ENCODE data around the gene PRRT3. TPM values are rescaled to one million over a fixed set of nuclear protein-coding genes. Genes with fewer than 3 reads are reported as not detected.
"Not testable (repeated sequence)": the region's sequence is repeated elsewhere in the genome, so short reads cannot be mapped to it uniquely, and the experiment has no call there.

PRRT3 gene
- total RNA-seq, 1 donor from 2014 or later = 8.9 TPM

- DNase-seq = no peak
- H3K4me1 Mint-ChIP-seq (ENCODE audit: low read depth, unreplicated experiment) = no peaks in the 10 kb centered on the region
- TF ChIP-seq CTCF (IDR thresholded peaks at IDR 0.05; ENCODE audit: partially characterized antibody, unreplicated experiment) = no peak
- H3K27me3 Mint-ChIP-seq (ENCODE audit: unreplicated experiment) = peaks cover 6% of the 10 kb centered on the region
- no peak overlapping the region for H3K4me3 Mint-ChIP-seq (ENCODE audit: unreplicated experiment)
- H3K27ac Mint-ChIP-seq (ENCODE audit: unreplicated experiment) = no peak overlapping the region
- H3K9me3 Mint-ChIP-seq (ENCODE audit: unreplicated experiment) = peaks cover 2% of the 10 kb centered on the region
- H3K36me3 Mint-ChIP-seq (ENCODE audit: unreplicated experiment) = no peaks in the 10 kb centered on the region
Observed at GRCh38 chr3:9944271-9944670, 7.9 kb downstream of the PRRT3 start.

- Mint-ChIP-seq H3K36me3 (ENCODE audit: unreplicated experiment) (no peaks in the 10 kb centered on the region), H3K27ac (ENCODE audit: unreplicated experiment) (no peak overlapping the region)
- no peak for TF ChIP-seq CTCF (IDR thresholded peaks at IDR 0.05; ENCODE audit: partially characterized antibody, unreplicated experiment)
Observed at GRCh38 chr3:9942934-9943690, 9.1 kb downstream of the PRRT3 start.

GRCh38 chr3:9942164-9942563, 10.0 kb downstream of the PRRT3 start:
- H3K36me3 Mint-ChIP-seq (ENCODE audit: unreplicated experiment) = no peaks in the 10 kb centered on the region
- no peak for DNase-seq
- H3K9me3 Mint-ChIP-seq (ENCODE audit: unreplicated experiment) = peaks cover 4% of the 10 kb centered on the region
- H3K27ac Mint-ChIP-seq (ENCODE audit: unreplicated experiment) = no peak overlapping the region
- no peak overlapping the region for H3K4me3 Mint-ChIP-seq (ENCODE audit: unreplicated experiment)
- H3K4me1 Mint-ChIP-seq (ENCODE audit: low read depth, unreplicated experiment) = no peaks in the 10 kb centered on the region
- peaks cover 6% of the 10 kb centered on the region for H3K27me3 Mint-ChIP-seq (ENCODE audit: unreplicated experiment)
- TF ChIP-seq CTCF (IDR thresholded peaks at IDR 0.05; ENCODE audit: partially characterized antibody, unreplicated experiment) = no peak

More at GRCh38 chr3:9942934-9943690, 9.1 kb downstream of the PRRT3 start:
- Mint-ChIP-seq H3K9me3 (ENCODE audit: unreplicated experiment) (peaks cover 4% of the 10 kb centered on the region), H3K27me3 (ENCODE audit: unreplicated experiment) (peaks cover 6% of the 10 kb centered on the region), H3K4me3 (ENCODE audit: unreplicated experiment) (no peak overlapping the region), H3K4me1 (ENCODE audit: low read depth, unreplicated experiment) (no peaks in the 10 kb centered on the region)
- DNase-seq = no peak

- H3K4me3 Mint-ChIP-seq (ENCODE audit: unreplicated experiment) = no peak overlapping the region
- H3K27me3 Mint-ChIP-seq (ENCODE audit: unreplicated experiment) = peaks cover 6% of the 10 kb centered on the region
- DNase-seq = no peak
- no peak overlapping the region for H3K27ac Mint-ChIP-seq (ENCODE audit: unreplicated experiment)
- H3K36me3 Mint-ChIP-seq (ENCODE audit: unreplicated experiment) = no peaks in the 10 kb centered on the region
- peaks cover 4% of the 10 kb centered on the region for H3K9me3 Mint-ChIP-seq (ENCODE audit: unreplicated experiment)
- TF ChIP-seq CTCF (IDR thresholded peaks at IDR 0.05; ENCODE audit: partially characterized antibody, unreplicated experiment) = no peak
- peaks cover 1% of the 10 kb centered on the region for H3K4me1 Mint-ChIP-seq (ENCODE audit: low read depth, unreplicated experiment)
Observed at GRCh38 chr3:9940746-9941145, 11.5 kb downstream of the PRRT3 start.

GRCh38 chr3:9939906-9940305, 12.3 kb downstream of the PRRT3 start:
- not testable (repeated sequence) for DNase-seq; H3K36me3 Mint-ChIP-seq (ENCODE audit: unreplicated experiment); H3K4me1 Mint-ChIP-seq (ENCODE audit: low read depth, unreplicated experiment); H3K9me3 Mint-ChIP-seq (ENCODE audit: unreplicated experiment); H3K27me3 Mint-ChIP-seq (ENCODE audit: unreplicated experiment); H3K27ac Mint-ChIP-seq (ENCODE audit: unreplicated experiment); H3K4me3 Mint-ChIP-seq (ENCODE audit: unreplicated experiment)
